ENCODE data around the gene DYSF.

GRCh38 chr2:71551631-71551915 lies 98.2 kb downstream of the DYSF start:
- TF ChIP-seq CTCF (IDR thresholded peaks at IDR 0.05; ENCODE audit: low read depth, low read length) (no peak), EZH2phosphoT487 (IDR thresholded peaks at IDR 0.05; ENCODE audit: low read depth) (no peak)
